Testis (tissue), 3 donors: ENCODE results near the gene OPALIN. TPM values are rescaled to one million over a fixed set of nuclear protein-coding genes. Genes with fewer than 3 reads are reported as not detected.

Experiments
- DNase-seq: peaks from one replicate; pipeline ENCODE4 v3.0.0-alpha.2; 2019
- H3K27ac ChIP-seq, 2 donors: fragments of 200-600 bp; sonication (generic); one replicate each; pipeline ENCODE4 v1.5.1; 2019
- H3K27me3 ChIP-seq: fragments of 200-600 bp; sonication (generic); one replicate; pipeline ENCODE4 v1.5.1; 2019
- H3K36me3 ChIP-seq: fragments of 200-600 bp; sonication (generic); one replicate; pipeline ENCODE4 v1.5.1; 2017; ENCODE audit warnings: low read depth; ENCODE audit errors: missing control alignments
- H3K4me1 ChIP-seq: fragments of 200-600 bp; sonication (generic); one replicate; pipeline ENCODE4 v1.5.1; 2019
- H3K4me3 ChIP-seq, 2 donors: fragments of 200-600 bp; sonication (generic); one replicate each; pipeline ENCODE4 v1.5.1; 2017 to 2019
- H3K9me3 ChIP-seq: fragments of 200-600 bp; sonication (generic); one replicate; pipeline ENCODE4 v1.5.1; 2017
- CTCF ChIP-seq, 3 experiments: fragments of 450-650 bp in 2 of 3; fragments of 200-600 bp in 1 of 3; sonication (generic) in 1 of 3; IDR thresholded peaks; one replicate each; pipeline ENCODE4 v1.5.1; 2016 to 2019; ENCODE audit warnings: antibody characterized with exemption in 3 of 3, mild to moderate bottlenecking in 2 of 3, moderate library complexity in 1 of 3
- POLR2A ChIP-seq: fragments of 450-650 bp; IDR thresholded peaks from one replicate; pipeline ENCODE4 v1.6.1; 2017; ENCODE audit warnings: antibody characterized with exemption, mild to moderate bottlenecking, moderate library complexity
- WGBS, 2 donors: methylation state at CpG; one replicate each; pipeline ENCODE4 v1.1.5; 2018; 5-methylcytosine and 5-hydroxymethylcytosine counted together
- intact Hi-C: fragments of 100-400 bp; cut with DNase I; formaldehyde crosslinking; loops from one replicate; pipeline ENCODE4 v1.15.1; 2023; ENCODE audit warnings: low total_unique reads
- polyA plus RNA-seq: library from polyadenylated mRNA; stranded (reverse); fragments of 350-450 nt; fragmentation: Illumina TruSeq; extraction: RNeasy Lipid Tissue Mini Kit (QIAGEN cat#74804); gene quantifications from one replicate; pipeline ENCODE4 v1.2.3, GENCODE V29; 2014; ENCODE audit warnings: low read depth, low replicate concordance; ENCODE audit not compliant: insufficient read depth
- total RNA-seq, 2 donors: library from RNA; depleted of rRNA; stranded (reverse); fragments of >200 nt; gene quantifications; one replicate each; pipeline ENCODE4 v1.2.3, GENCODE V29; 2016

The OPALIN gene
- total and polyA plus RNA-seq, 3 donors from 2014 or later, result not detected

- Histone ChIP-seq H3K27me3 (no peaks in the 10 kb centered on the region), H3K27ac (no peak overlapping the region), H3K4me3 (peak overlapping the region in 1 of 2 donors; percentile 33), H3K9me3 (no peaks in the 10 kb centered on the region), H3K4me1 (no peaks in the 10 kb centered on the region), H3K36me3 (no peaks in the 10 kb centered on the region)
- intact Hi-C loops, result no loop called here
- DNase-seq, result peak; percentile 63
- peak in 2 of 3 experiments; percentile 67 to 79 for TF ChIP-seq CTCF (IDR thresholded peaks at IDR 0.05)
- no peak for TF ChIP-seq POLR2A
- WGBS, 2 donors, result 36 to 44% methylated on average over 12 to 16 of the region's 16 CpGs
Measured at GRCh38 chr10:96370584-96371157, 11.9 kb upstream of the OPALIN start.

- intact Hi-C loops, result no loop called here
Measured at GRCh38 chr10:96369890-96370583, 11.2 kb upstream of the OPALIN start.

GRCh38 chr10:96368971-96369370 lies 10.2 kb upstream of the OPALIN start:
- DNase-seq, result no peak
- Histone ChIP-seq H3K27me3 (no peaks in the 10 kb centered on the region), H3K9me3 (no peaks in the 10 kb centered on the region), H3K4me3 (no peak overlapping the region), H3K36me3 (no peaks in the 10 kb centered on the region), H3K27ac (no peak overlapping the region), H3K4me1 (no peaks in the 10 kb centered on the region)
- 85 to 89% methylated on average over 5 of the region's 5 CpGs for WGBS, 2 donors
- no peak for TF ChIP-seq POLR2A
- no peak for TF ChIP-seq CTCF (IDR thresholded peaks at IDR 0.05)
- intact Hi-C loops, result no loop called here

More at GRCh38 chr10:96369890-96370583, 11.2 kb upstream of the OPALIN start:
- no peak for TF ChIP-seq CTCF (IDR thresholded peaks at IDR 0.05)
- no peak for TF ChIP-seq POLR2A
- Histone ChIP-seq H3K9me3 (no peaks in the 10 kb centered on the region), H3K4me3 (peak overlapping the region in 1 of 2 donors; percentile 33), H3K4me1 (no peaks in the 10 kb centered on the region), H3K27ac (no peak overlapping the region), H3K36me3 (no peaks in the 10 kb centered on the region), H3K27me3 (no peaks in the 10 kb centered on the region)
- 56 to 79% methylated on average over 28 to 38 of the region's 38 CpGs for WGBS, 2 donors
- no peak for DNase-seq

- no peak overlapping the region for H3K27ac ChIP-seq
- no peaks in the 10 kb centered on the region for H3K27me3 ChIP-seq
- intact Hi-C loops, result no loop called here
- 84 to 90% methylated on average over 4 of the region's 4 CpGs for WGBS, 2 donors
- H3K4me1 ChIP-seq, result no peaks in the 10 kb centered on the region
- no peak overlapping the region for H3K4me3 ChIP-seq
- TF ChIP-seq POLR2A (no peak), CTCF (IDR thresholded peaks at IDR 0.05) (no peak)
- no peak for DNase-seq
- H3K36me3 ChIP-seq, result no peaks in the 10 kb centered on the region
- H3K9me3 ChIP-seq, result no peaks in the 10 kb centered on the region
Measured at GRCh38 chr10:96367470-96367869, 8.7 kb upstream of the OPALIN start.
